ENCODE data around the gene APOBEC3A. TPM values are rescaled to one million over a fixed set of nuclear protein-coding genes. Genes with fewer than 3 reads are reported as not detected.

The APOBEC3A gene
- 1 to 10 TPM in 1 of 2 donors, not detected in 1; 3.3 TPM for total RNA-seq

GRCh38 chr22:38957046-38957770 lies at the start of gene APOBEC3A:
Gene APOBEC3A (plus strand): TSS chr22:38957609. CDS start chr22:38957692, 83 bp downstream.
- Mint-ChIP-seq H3K27ac (peak within 1 kb of the TSS; percentile 47 to 89), H3K27me3 (peaks cover 10 to 11% of the 10 kb centered on the region in 2 donors), H3K36me3 (no peaks in the 10 kb centered on the region), H3K4me3 (no peak within 1 kb of the TSS), H3K9me3 (no peaks in the 10 kb centered on the region), H3K4me1 (ENCODE audit: low read depth in 2 of 2) (peaks cover 24 to 44% of the 10 kb centered on the region in 2 donors)
- DNase-seq (ENCODE audit: low spot score) = peak; percentile 56
- ATAC-seq = no peak

- peaks cover 26 to 55% of the 10 kb centered on the region in 2 donors for H3K27me3 Mint-ChIP-seq
- H3K4me1 Mint-ChIP-seq (ENCODE audit: low read depth in 2 of 2) = no peaks in the 10 kb centered on the region
- no peak overlapping the region for H3K4me3 Mint-ChIP-seq
- ATAC-seq (no peak), DNase-seq (ENCODE audit: low spot score) (no peak)
- peaks cover 6% of the 10 kb centered on the region for H3K36me3 Mint-ChIP-seq
- H3K27ac Mint-ChIP-seq = no peak overlapping the region
- H3K9me3 Mint-ChIP-seq = no peaks in the 10 kb centered on the region
Observed at GRCh38 chr22:38907767-38908166, 49.6 kb upstream of the APOBEC3A start.

GRCh38 chr22:38911434-38911833 lies 46.0 kb upstream of the APOBEC3A start:
- DNase-seq (ENCODE audit: low spot score) (no peak), ATAC-seq (no peak)
- Mint-ChIP-seq H3K4me3 (no peak overlapping the region), H3K27ac (no peak overlapping the region), H3K27me3 (peaks cover 26 to 64% of the 10 kb centered on the region in 2 donors), H3K4me1 (ENCODE audit: low read depth in 2 of 2) (no peaks in the 10 kb centered on the region), H3K9me3 (no peaks in the 10 kb centered on the region), H3K36me3 (no peaks in the 10 kb centered on the region)

GRCh38 chr22:38919631-38920190 lies 37.7 kb upstream of the APOBEC3A start:
- no peaks in the 10 kb centered on the region for H3K9me3 Mint-ChIP-seq
- no peaks in the 10 kb centered on the region for H3K36me3 Mint-ChIP-seq
- no peak overlapping the region for H3K27ac Mint-ChIP-seq
- H3K4me3 Mint-ChIP-seq = no peak overlapping the region
- DNase-seq (ENCODE audit: low spot score) = no peak
- peaks cover 0 to 3% of the 10 kb centered on the region in 2 donors for H3K4me1 Mint-ChIP-seq (ENCODE audit: low read depth in 2 of 2)
- peaks cover 20 to 29% of the 10 kb centered on the region in 2 donors for H3K27me3 Mint-ChIP-seq
- no peak for ATAC-seq

GRCh38 chr22:38921120-38921519 lies 36.3 kb upstream of the APOBEC3A start:
- ATAC-seq = no peak
- peaks cover 0 to 3% of the 10 kb centered on the region in 2 donors for H3K4me1 Mint-ChIP-seq (ENCODE audit: low read depth in 2 of 2)
- DNase-seq (ENCODE audit: low spot score) = no peak
- H3K27me3 Mint-ChIP-seq = peaks cover 20 to 21% of the 10 kb centered on the region in 2 donors
- no peak overlapping the region for H3K27ac Mint-ChIP-seq
- H3K4me3 Mint-ChIP-seq = no peak overlapping the region
- H3K9me3 Mint-ChIP-seq = no peaks in the 10 kb centered on the region
- H3K36me3 Mint-ChIP-seq = no peaks in the 10 kb centered on the region

- peaks cover 20 to 21% of the 10 kb centered on the region in 2 donors for H3K27me3 Mint-ChIP-seq
- H3K9me3 Mint-ChIP-seq = no peaks in the 10 kb centered on the region
- ATAC-seq = no peak
- no peak for DNase-seq (ENCODE audit: low spot score)
- no peak overlapping the region for H3K4me3 Mint-ChIP-seq
- no peaks in the 10 kb centered on the region for H3K36me3 Mint-ChIP-seq
- H3K27ac Mint-ChIP-seq = no peak overlapping the region
- H3K4me1 Mint-ChIP-seq (ENCODE audit: low read depth in 2 of 2) = peaks cover 0 to 3% of the 10 kb centered on the region in 2 donors
Observed at GRCh38 chr22:38921806-38922205, 35.6 kb upstream of the APOBEC3A start.

- ATAC-seq = no peak
- Mint-ChIP-seq H3K27ac (no peak overlapping the region), H3K4me1 (ENCODE audit: low read depth in 2 of 2) (peaks cover 5 to 7% of the 10 kb centered on the region in 2 donors), H3K27me3 (peaks cover 19 to 28% of the 10 kb centered on the region in 2 donors), H3K4me3 (no peak overlapping the region), H3K9me3 (no peaks in the 10 kb centered on the region), H3K36me3 (no peaks in the 10 kb centered on the region)
- no peak for DNase-seq (ENCODE audit: low spot score)
Observed at GRCh38 chr22:38923463-38924346, 33.7 kb upstream of the APOBEC3A start.

- no peak overlapping the region for H3K27ac Mint-ChIP-seq
- peaks cover 20 to 28% of the 10 kb centered on the region in 2 donors for H3K27me3 Mint-ChIP-seq
- H3K4me3 Mint-ChIP-seq = no peak overlapping the region
- ATAC-seq = no peak
- no peaks in the 10 kb centered on the region for H3K9me3 Mint-ChIP-seq
- H3K4me1 Mint-ChIP-seq (ENCODE audit: low read depth in 2 of 2) = peaks cover 5 to 7% of the 10 kb centered on the region in 2 donors
- no peaks in the 10 kb centered on the region for H3K36me3 Mint-ChIP-seq
- DNase-seq (ENCODE audit: low spot score) = no peak
Observed at GRCh38 chr22:38924347-38924952, 33.0 kb upstream of the APOBEC3A start.

GRCh38 chr22:38925571-38926041 lies 31.8 kb upstream of the APOBEC3A start:
- Mint-ChIP-seq H3K4me3 (no peak overlapping the region), H3K4me1 (ENCODE audit: low read depth in 2 of 2) (peaks cover 5 to 7% of the 10 kb centered on the region in 2 donors), H3K36me3 (no peaks in the 10 kb centered on the region), H3K27me3 (peaks cover 17 to 28% of the 10 kb centered on the region in 2 donors), H3K27ac (no peak overlapping the region), H3K9me3 (no peaks in the 10 kb centered on the region)
- ATAC-seq (no peak), DNase-seq (ENCODE audit: low spot score) (no peak)

- Mint-ChIP-seq H3K9me3 (no peaks in the 10 kb centered on the region), H3K36me3 (no peaks in the 10 kb centered on the region), H3K27me3 (peaks cover 17 to 27% of the 10 kb centered on the region in 2 donors), H3K4me1 (ENCODE audit: low read depth in 2 of 2) (peaks cover 5 to 7% of the 10 kb centered on the region in 2 donors), H3K27ac (peak overlapping the region in 1 of 2 donors; percentile 39), H3K4me3 (peak overlapping the region; percentile 44)
- ATAC-seq (peak; percentile 49 to 91), DNase-seq (ENCODE audit: low spot score) (peak; percentile 79)
Observed at GRCh38 chr22:38927033-38927781, 30.2 kb upstream of the APOBEC3A start.

- Mint-ChIP-seq H3K36me3 (no peaks in the 10 kb centered on the region), H3K27ac (peak overlapping the region in 1 of 2 donors; percentile 64), H3K9me3 (no peaks in the 10 kb centered on the region), H3K27me3 (peaks cover 14 to 21% of the 10 kb centered on the region in 2 donors), H3K4me1 (ENCODE audit: low read depth in 2 of 2) (peaks cover 5 to 10% of the 10 kb centered on the region in 2 donors), H3K4me3 (no peak overlapping the region)
- ATAC-seq = no peak
- DNase-seq (ENCODE audit: low spot score) = no peak
Observed at GRCh38 chr22:38930512-38930911, 26.9 kb upstream of the APOBEC3A start.

GRCh38 chr22:38935023-38935422 lies 22.4 kb upstream of the APOBEC3A start:
- Mint-ChIP-seq H3K4me3 (no peak overlapping the region), H3K9me3 (no peaks in the 10 kb centered on the region), H3K4me1 (ENCODE audit: low read depth in 2 of 2) (peaks cover 9 to 23% of the 10 kb centered on the region in 2 donors), H3K27ac (no peak overlapping the region), H3K36me3 (no peaks in the 10 kb centered on the region), H3K27me3 (peaks cover 17 to 37% of the 10 kb centered on the region in 2 donors)
- ATAC-seq (no peak), DNase-seq (ENCODE audit: low spot score) (no peak)

- ATAC-seq = no peak
- Mint-ChIP-seq H3K4me1 (ENCODE audit: low read depth in 2 of 2) (peaks cover 9 to 25% of the 10 kb centered on the region in 2 donors), H3K4me3 (no peak overlapping the region), H3K27ac (no peak overlapping the region), H3K36me3 (no peaks in the 10 kb centered on the region), H3K27me3 (peaks cover 17 to 37% of the 10 kb centered on the region in 2 donors), H3K9me3 (no peaks in the 10 kb centered on the region)
- no peak for DNase-seq (ENCODE audit: low spot score)
Observed at GRCh38 chr22:38935616-38936015, 21.8 kb upstream of the APOBEC3A start.
